ENCODE results near the gene GJC2. TPM values are rescaled to one million over a fixed set of nuclear protein-coding genes. Genes with fewer than 3 reads are reported as not detected.

Gene GJC2
- total and polyA plus RNA-seq, 3 donors from 2014 or later, result 2.0 to 4.2 (median 2.6) TPM

DNA sequence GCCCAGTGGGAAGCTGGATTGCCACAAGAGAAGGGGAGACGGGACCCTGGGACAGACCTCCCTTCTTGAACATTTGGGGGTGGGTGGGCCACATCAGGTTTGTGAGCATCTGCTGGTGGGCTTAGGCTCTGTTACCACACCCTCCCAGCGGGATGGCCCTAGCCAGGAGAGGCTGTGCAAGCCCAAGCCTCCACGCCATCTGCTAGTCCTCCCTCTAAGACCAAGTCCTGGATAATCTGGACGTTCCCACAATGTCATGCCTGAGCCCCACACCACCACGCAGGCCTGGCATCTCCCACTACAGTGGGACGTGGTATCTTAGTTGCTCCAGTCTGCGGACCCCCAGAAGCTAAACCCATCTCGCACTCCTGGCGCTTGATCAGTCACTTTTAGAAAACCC is 12.1 kb downstream of the GJC2 start:
- 83 to 84% methylated on average over 9 of the region's 9 CpGs for WGBS, 2 donors
- H3K36me3 ChIP-seq (ENCODE audit: low read depth, missing control alignments), result no peaks in the 10 kb centered on the region
- DNase-seq, result no peak
- no peaks in the 10 kb centered on the region for H3K27me3 ChIP-seq
- H3K4me1 ChIP-seq, result peaks cover 16% of the 10 kb centered on the region
- H3K9me3 ChIP-seq, result no peaks in the 10 kb centered on the region
- intact Hi-C loops (cut with DNase I; ENCODE audit: low total_unique reads), result no loop called here
- no peak for TF ChIP-seq POLR2A (IDR thresholded peaks at IDR 0.05)
- TF ChIP-seq, protein P1, sequence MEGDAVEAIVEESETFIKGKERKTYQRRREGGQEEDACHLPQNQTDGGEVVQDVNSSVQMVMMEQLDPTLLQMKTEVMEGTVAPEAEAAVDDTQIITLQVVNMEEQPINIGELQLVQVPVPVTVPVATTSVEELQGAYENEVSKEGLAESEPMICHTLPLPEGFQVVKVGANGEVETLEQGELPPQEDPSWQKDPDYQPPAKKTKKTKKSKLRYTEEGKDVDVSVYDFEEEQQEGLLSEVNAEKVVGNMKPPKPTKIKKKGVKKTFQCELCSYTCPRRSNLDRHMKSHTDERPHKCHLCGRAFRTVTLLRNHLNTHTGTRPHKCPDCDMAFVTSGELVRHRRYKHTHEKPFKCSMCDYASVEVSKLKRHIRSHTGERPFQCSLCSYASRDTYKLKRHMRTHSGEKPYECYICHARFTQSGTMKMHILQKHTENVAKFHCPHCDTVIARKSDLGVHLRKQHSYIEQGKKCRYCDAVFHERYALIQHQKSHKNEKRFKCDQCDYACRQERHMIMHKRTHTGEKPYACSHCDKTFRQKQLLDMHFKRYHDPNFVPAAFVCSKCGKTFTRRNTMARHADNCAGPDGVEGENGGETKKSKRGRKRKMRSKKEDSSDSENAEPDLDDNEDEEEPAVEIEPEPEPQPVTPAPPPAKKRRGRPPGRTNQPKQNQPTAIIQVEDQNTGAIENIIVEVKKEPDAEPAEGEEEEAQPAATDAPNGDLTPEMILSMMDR (IDR thresholded peaks at IDR 0.05), result no peak
- H3K4me3 ChIP-seq, result no peak overlapping the region
- H3K27ac ChIP-seq, result no peak overlapping the region

DNA sequence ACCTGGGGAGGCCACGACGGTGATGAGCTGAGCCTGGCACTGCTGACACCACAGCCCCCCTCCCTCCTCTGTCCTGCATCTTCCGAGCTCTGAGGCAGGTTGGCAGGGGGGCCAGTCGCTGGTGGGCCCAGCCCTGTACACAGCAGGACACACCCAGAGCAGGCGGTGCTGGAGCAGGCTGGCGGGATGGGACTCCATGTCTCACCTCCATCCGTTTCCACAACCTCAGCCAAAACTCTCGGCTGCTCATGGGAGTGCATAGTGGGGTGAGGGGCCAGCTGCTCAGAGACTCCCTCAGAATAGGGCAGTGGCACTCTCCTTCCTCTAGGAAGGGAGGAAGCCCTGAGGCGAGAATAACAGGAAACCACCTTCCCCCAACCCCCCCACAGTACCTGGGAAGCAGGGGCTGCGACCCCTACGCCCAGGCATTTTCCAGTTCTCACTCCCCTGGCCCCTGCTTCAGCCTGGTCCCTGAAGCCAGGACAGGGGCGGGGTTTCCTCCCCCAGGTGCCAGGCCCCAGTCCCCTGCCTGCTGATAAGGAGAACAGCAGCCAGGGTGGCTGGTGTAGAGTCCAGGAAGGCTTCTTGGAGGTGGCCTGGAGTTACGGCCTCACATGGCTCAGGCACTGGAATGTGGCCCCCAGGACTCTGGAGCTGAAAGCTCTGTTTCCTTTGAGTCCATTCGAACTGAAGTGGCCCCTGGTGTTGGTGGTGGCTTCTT is 12.7 kb downstream of the GJC2 start:
- H3K36me3 ChIP-seq (ENCODE audit: low read depth, missing control alignments), result no peaks in the 10 kb centered on the region
- TF ChIP-seq POLR2A (IDR thresholded peaks at IDR 0.05), result no peak
- TF ChIP-seq, protein P1 (IDR thresholded peaks at IDR 0.05), result no peak
- no peaks in the 10 kb centered on the region for H3K9me3 ChIP-seq
- H3K4me3 ChIP-seq, result no peak overlapping the region
- no peak for DNase-seq
- H3K27me3 ChIP-seq, result no peaks in the 10 kb centered on the region
- WGBS, 2 donors, result 40 to 43% methylated on average over 13 to 14 of the region's 14 CpGs
- peak overlapping the region in 1 of 2 donors; percentile 30 for H3K27ac ChIP-seq
- intact Hi-C loops (cut with DNase I; ENCODE audit: low total_unique reads), result no loop called here
- H3K4me1 ChIP-seq, result peaks cover 16% of the 10 kb centered on the region

DNA sequence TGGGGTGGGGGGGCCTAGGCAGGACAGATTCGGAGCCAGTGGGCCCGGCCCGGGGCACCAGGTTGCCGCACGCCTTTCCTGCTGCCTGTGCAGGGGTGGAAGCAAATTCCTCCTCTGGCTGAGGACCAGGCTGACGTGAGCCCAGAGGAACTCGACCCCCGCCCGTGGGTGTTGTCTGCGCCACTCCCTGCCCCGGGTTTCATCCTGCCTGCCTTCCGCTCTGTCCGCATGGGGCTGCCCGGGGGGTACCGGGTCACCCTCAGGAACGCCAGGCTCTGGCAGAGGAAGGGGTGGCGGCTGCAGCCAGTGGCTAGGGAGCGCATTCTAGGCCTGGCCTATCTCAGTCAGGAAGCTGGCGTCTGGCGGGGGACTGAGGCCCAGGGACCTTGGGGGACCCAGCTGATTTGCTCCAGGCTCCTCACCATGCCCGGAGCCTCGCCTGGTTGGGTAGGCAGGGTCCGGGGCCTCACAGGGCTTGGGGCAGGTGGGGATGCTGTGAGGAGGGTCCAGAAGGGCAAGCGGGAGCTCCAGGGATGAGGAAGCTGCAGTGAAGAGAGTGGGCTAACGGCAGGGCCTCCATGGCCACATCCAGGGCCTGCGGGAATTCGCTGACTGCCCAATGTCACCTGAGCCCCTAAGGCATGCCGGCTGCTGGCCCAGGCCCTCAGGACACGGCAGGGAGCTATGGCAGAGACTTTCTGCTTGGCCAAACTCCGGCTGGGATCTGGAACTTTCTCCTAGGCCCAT is 13.4 kb downstream of the GJC2 start:
- Histone ChIP-seq H3K4me3 (no peak overlapping the region), H3K4me1 (peaks cover 16% of the 10 kb centered on the region), H3K27ac (peak overlapping the region in 1 of 2 donors; percentile 30), H3K9me3 (no peaks in the 10 kb centered on the region), H3K27me3 (no peaks in the 10 kb centered on the region), H3K36me3 (ENCODE audit: low read depth, missing control alignments) (no peaks in the 10 kb centered on the region)
- 47 to 70% methylated on average over 18 to 30 of the region's 30 CpGs for WGBS, 2 donors
- intact Hi-C loops (cut with DNase I; ENCODE audit: low total_unique reads), result no loop called here
- no peak for DNase-seq
- TF ChIP-seq, protein P1 (IDR thresholded peaks at IDR 0.05), result no peak
- no peak for TF ChIP-seq POLR2A (IDR thresholded peaks at IDR 0.05)

DNA sequence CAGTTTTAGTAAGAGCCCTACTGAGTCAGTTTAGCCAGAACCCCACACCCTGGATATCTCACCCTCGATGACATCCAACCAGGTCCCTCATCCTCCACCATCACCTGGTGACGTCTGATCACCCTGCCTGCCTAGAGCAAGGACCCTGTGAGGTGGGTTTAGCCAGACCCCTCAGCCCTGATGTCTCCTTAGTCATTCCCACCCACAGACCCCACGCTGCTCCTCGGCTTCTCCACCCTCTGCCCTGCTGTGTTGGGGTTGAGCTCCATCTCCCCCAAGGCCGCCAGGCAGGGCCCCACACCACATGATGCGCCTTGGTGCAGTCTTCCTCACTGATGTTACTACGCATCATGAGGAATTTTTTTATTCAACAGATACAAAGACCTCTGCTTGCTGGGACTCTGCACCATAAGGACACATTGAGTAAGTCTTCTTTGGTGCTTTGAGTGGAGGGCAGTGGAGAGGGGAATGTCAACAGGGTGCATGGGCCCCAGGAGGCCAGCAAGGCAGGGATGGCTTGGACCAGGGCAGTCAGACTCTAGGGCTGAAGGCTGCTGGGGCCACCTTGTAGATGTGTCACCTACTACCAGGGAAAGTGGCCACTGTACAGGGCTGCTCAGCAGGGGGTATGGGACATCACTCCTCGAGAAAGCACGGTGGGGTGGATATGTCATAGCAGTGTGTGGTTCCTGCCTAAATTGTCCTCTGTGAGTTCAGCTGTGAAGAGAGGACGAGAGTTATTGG is 14.2 kb downstream of the GJC2 start:
- Histone ChIP-seq H3K27ac (peak overlapping the region; percentile 16 to 100), H3K36me3 (ENCODE audit: low read depth, missing control alignments) (no peaks in the 10 kb centered on the region), H3K9me3 (no peaks in the 10 kb centered on the region), H3K27me3 (no peaks in the 10 kb centered on the region), H3K4me1 (peaks cover 16% of the 10 kb centered on the region), H3K4me3 (no peak overlapping the region)
- DNase-seq, result no peak
- intact Hi-C loops (cut with DNase I; ENCODE audit: low total_unique reads), result no loop called here
- TF ChIP-seq POLR2A (IDR thresholded peaks at IDR 0.05), result no peak
- TF ChIP-seq, protein P1 (IDR thresholded peaks at IDR 0.05), result no peak
- 86 to 87% methylated on average over 10 of the region's 10 CpGs for WGBS, 2 donors

Measured in testis (tissue), 3 donors.